HG02642 (cell line): ENCODE data around the gene CMTM3.
"Not testable (repeated sequence)": the region's sequence is repeated elsewhere in the genome, so short reads cannot be mapped to it uniquely, and the experiment has no call there.

ENCODE experiments used
- ATAC-seq: cut with Tn5 transposase; IDR thresholded peaks from one replicate; pipeline ENCODE4 v1.9.1; 2021; ENCODE audit warnings: mild to moderate bottlenecking; ENCODE audit not compliant: unreplicated experiment, poor library complexity

The CMTM3 gene

GRCh38 chr16:66605979-66606751, 1.7 kb downstream of the CMTM3 start:
- peak; percentile 53 for ATAC-seq

GRCh38 chr16:66608241-66609138, 4.0 kb downstream of the CMTM3 start:
- ATAC-seq: peak; percentile 45

DNA sequence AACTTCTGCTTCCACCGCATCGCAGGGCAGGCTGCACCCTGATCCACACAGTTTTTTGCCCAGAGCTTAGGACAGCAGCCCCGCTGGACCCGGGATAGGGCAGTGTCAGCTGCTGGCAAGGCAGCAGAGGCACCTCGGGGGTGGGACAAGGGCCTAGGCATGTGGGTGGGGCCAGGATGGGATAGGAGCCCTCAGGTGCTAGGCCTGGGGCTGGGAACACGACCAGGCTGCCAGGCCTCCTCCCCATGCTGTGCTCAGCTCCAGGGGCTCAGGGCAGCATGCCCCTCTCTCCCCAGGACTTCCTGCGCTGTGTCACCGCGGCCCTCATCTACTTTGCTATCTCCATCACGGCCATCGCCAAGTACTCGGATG, 4.6 kb downstream of the CMTM3 start:
- ATAC-seq: no peak

DNA sequence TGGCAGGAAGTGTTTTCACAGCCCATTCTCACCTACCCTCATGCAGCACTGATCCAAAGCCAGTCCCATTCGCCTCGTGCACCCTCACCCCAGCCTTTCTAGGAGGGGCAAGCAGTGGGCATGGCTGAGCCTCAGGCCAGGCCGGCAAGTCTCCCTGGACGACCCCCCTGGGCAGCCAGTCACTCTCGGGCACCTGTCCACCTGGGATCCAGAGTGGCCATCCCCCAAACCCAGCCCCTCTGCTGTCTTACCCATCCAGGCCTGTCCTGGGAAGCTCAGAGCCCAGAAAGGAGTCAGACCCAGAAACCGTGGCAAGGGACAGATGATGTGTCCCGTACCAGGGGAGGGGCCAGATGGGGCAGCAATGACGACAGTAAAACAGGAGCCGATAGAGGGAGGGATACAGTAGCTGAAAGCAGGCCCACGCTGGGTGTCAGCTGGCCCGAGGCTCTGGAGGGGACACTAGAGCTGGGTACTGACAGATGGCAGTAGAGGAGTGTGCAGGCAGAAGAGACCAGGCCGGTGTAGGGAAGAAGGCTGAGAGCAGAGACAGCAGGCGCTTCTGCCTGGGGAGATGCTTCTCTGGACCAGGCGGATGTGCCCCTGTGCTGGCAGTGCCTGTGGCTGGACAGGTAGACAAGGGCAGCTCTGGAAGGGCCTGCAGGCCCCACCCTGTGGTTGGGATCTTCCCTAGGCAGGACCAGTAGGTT, 5.8 kb downstream of the CMTM3 start:
- ATAC-seq: no peak

DNA sequence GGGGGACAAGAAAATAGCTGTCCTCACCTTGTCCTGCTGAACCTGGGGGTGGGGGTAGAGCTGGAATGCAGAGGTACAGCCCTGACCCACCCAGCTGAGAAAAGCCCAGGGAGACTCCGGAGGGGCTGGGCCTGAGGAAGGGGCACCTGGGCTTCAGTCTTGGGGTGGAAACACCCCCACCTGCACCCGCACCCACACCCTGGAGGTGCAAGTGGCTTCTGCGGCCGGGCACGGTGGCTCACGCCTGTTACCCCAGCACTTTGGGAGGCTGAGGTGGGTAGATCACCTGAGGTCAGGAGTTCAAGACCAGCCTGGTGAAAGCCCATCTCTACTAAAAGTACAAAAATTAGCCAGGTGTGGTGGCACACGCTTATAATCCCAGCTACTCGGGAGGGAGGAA, 7.4 kb downstream of the CMTM3 start:
- ATAC-seq: not testable (repeated sequence)

DNA sequence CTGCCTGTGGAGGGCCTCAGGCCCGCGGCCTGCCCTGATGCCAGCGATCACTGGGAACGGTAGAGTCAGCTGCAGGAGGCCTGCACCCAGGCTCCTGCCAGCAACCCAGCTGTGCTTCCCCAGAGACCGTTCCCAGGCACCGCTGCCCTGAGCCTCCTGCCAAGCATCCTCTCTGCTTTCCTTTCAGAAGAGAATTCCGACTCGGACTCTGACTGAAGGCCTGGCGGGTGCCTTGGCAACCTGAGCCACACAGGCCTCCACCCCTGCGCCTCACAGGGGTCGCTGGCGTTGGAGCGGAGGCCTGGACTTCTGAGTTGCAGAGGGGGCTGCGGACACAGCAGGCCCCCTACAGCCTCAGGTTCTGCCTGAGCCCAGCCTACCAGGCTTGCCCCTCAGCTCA, 7.9 kb downstream of the CMTM3 start:
- ATAC-seq: no peak

GRCh38 chr16:66614161-66614802, 9.8 kb downstream of the CMTM3 start:
- ATAC-seq: no peak

GRCh38 chr16:66616169-66616568, 11.7 kb downstream of the CMTM3 start:
- no peak for ATAC-seq

DNA sequence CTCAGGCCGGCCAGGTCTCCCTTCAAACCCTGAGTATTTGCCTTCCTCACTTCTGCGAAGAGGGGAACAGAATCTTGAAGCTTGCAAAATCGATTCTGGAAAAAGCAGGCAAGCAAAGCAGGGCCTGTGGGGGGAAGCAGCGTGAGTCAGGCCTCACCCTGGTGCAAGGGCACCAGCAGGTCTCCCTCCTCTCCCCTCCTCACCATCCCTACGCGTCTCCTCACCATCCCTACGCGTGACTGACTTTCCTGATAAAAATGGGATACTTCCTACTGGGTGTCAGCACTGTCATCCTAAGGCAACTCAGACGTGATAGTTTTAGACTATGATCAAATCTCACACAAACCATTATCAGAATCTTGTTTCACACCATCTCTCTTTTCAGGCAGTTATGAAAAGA, 12.1 kb downstream of the CMTM3 start:
- ATAC-seq: no peak

GRCh38 chr16:66617010-66617434, 12.5 kb downstream of the CMTM3 start:
- no peak for ATAC-seq

DNA sequence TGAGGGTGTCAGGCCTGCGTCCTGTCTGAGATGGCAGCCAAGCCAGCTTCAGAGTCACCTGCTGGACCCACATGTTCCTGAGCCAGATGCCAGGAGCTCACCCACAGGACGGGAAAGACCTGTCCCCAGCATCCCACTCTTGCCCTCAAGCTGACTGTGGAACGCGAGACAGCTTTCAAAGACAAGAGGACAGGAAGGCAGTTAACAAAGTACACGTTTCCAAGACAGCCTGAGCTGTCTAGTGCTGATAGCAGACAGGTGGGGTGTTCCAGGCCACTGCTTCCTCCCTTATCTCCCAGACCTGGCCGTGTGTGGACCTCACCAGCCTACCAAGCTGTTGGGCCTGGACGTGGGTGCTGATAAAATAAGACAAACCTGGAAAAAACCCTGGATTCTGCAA, 13.2 kb downstream of the CMTM3 start:
- ATAC-seq: no peak

DNA sequence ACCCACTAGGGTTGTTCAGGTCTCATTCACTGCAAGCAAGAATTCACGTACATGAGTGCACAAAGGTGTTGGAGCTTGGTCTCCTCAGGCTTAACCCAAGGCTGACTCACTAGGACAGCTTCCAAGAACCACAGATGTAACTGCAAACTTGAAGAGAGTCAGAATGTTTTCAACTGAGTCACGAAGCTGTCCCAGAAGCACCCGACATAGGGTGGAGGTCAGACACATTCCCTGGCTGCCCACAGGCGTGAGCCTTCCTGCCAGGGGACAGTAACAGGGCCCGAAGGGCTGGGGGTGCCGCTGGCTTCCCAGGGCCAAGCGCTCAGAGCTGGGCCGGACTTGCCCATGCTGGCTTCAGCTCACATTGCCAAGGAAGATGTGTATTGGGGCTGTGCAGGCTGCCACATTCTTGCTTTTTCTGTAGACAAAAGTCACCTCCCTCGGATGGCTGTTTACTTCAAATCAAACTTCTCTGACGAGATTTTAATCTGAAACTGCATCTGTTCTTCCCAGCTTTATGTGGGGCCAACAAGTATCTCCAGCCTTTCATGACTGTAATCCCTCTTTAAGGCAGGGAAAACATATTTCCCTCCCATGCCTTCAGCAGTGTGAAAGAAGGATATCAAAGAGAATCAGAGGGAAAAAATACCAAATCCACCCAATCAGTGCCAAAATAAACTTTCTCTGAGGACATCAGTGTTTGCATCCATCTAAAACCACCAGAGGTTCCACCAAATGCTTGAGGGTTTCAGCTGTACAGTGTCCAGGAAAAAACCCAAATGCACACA, 14.3 kb downstream of the CMTM3 start:
- ATAC-seq: no peak

DNA sequence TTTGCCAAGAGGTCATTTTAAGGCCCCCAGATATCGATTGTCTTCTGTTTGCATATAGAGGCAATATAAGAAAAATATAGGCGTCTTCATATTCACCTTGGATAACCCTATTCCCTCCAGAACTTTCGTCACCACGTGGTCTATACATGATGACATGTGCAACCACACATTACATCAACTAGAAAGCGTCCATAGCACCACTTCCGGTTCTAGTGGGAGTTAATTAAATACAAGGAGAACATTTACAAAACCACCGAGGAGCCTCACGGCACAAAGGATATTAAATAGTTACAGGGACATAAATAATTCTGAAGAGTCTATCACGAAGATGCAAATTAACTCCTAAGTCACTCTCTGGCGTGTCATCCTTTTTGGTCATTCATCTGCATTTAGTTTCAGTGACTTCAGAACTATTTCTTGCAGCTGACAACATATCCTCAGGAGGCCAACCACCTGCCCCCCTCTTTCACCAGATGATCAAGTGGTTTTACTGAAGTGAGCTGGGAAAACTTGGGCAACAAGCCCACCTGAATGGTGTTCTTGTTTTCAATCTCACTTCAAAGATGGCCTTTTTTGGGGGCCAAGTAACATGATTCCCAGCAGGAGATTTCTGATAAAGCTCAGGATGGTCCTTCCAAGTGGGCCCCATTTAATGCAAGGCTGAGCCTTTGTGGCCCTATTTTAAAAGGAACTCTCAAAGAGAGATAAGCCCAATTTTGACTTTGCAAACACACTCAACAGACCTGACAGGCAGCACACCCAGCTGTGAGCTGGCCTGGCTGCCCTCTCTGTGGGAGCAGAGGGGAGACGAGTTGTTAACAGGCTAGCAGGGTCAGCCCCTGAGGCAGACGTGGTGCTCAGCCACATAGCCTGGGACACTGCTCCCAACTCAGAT, 15.3 kb downstream of the CMTM3 start:
- no peak for ATAC-seq

GRCh38 chr16:66620429-66620795, 15.9 kb downstream of the CMTM3 start:
- ATAC-seq: no peak

GRCh38 chr16:66621973-66622372, 17.5 kb downstream of the CMTM3 start:
- no peak for ATAC-seq

DNA sequence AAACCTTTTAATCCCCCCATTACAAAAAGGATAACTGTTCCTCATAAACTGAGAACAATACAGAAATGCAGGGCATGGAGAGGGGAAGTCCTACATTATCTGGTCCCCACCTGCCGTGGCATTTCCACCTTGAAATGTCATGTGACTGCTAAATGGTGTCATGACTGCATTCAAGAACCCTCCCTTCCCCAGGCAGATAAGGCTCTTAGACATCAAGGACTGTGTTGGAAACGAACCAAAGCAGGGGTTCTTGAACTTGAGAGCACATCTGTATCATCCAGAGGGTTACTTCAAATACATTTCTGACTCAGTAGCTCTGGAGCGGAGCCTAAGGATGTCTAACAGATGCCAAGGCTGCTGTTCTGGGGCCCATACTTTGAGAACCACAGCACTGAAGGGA, 18.4 kb downstream of the CMTM3 start:
- ATAC-seq: no peak

DNA sequence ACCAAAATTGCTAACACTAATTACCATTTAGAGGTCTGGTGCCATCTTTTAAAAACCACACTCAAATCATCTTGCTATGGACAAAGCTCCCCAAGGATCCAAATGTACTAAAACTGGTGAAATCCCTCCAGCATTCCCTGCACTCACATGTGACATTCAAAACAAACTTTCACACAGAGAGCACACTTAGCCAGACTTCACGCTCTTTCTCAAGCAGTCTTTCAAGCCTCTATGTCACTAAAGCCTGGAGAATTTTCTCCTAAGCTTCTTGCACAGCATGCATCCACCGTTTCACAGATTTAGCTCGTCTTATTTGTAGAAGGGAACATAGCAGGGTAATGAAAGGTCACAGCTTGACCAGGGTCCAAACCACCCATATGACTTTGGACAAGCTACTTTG, 19.3 kb downstream of the CMTM3 start:
- no peak for ATAC-seq

- not testable (repeated sequence) for ATAC-seq
Observed at GRCh38 chr16:66627611-66628378, 23.3 kb downstream of the CMTM3 start.
